GM18505 (cell line): ENCODE results near the gene PANK4.
"Not testable (repeated sequence)": the region's sequence is repeated elsewhere in the genome, so short reads cannot be mapped to it uniquely, and the experiment has no call there.

ENCODE experiments used
- ATAC-seq: cut with Tn5 transposase; IDR thresholded peaks from one replicate; pipeline ENCODE4 v1.9.1; 2021; ENCODE audit not compliant: unreplicated experiment
- POLR2A ChIP-seq: IDR thresholded peaks from 4 replicates; pipeline ENCODE4 v1.6.1; 2011; ENCODE audit warnings: borderline replicate concordance; ENCODE audit not compliant: insufficient read depth, insufficient read length; ENCODE audit errors: extremely low read depth

Gene PANK4

DNA sequence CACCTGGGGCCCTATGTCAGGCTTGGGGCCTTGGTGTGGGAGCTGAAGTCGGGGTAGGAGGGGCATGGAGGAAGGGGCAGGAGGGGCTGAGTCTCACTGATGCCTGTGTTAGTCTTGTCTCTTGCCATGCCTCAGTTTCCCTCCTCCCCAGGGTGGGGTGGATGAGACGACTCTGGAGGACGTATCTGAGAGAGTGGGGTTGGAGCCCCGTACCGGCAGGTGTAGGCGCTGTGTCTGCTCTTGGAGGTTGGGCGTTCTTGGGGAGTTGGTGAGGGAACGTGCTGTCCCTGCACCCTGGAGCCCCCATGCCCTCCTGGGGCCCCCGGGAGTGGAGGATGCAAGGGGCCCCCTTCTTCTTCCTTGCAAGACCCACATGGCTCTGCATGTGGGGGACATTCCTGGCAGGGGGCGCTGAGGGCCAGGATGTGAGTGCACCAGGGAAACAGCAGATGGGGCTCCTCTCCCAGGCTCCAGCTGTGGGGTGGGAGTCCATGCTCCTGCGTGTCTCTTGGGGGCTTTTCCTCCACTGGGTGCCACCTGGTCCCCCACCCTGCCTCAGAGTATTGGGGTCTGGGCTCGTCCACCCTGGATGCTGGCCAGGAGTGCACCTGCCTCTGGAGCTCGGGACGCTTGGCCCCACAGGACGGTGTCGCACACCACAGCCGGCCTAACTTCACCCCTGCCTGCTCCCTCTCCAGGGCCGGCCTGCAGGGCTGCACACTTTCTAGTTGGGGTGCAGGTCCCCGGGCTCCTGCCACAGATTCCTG, 28.4 kb upstream of the PANK4 start:
- no peak for ATAC-seq
- TF ChIP-seq POLR2A = no peak

DNA sequence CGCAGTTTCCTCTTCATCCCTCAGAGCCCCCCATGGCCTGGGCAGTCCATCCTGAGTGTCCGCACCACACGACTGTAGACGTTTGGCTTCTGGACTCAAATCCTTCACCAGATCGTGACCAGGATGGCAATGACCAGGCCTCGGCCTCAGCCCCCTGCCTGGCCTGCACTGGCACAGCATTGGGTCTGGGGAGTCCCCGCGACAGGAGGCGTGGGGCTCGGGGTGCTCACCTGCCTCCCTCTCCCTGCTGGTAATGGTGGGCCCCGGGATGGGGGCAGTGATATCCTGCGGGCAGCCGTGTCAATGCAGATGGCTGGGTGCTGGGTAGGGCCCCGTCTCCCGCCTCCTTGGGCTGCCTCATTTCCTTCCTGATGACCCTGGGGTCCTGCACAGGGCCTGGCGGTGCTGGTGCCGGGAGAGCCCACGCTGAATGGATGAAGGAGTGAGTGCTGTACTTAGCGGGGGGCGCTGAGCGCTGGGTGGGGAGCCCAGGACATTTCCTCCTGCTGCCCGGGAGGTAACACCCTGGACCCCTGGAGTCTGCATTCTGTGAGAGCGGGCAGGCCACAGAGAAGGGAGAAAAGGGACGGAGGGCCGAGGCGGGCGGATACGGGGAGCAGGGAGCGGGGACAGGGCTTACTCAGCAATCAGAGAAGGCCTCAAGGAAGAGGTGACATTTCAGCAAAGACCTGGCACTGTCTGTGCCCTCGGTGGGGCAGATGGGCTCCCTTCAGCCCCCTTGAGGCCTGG, 27.6 kb upstream of the PANK4 start:
- TF ChIP-seq POLR2A = no peak
- ATAC-seq = no peak

DNA sequence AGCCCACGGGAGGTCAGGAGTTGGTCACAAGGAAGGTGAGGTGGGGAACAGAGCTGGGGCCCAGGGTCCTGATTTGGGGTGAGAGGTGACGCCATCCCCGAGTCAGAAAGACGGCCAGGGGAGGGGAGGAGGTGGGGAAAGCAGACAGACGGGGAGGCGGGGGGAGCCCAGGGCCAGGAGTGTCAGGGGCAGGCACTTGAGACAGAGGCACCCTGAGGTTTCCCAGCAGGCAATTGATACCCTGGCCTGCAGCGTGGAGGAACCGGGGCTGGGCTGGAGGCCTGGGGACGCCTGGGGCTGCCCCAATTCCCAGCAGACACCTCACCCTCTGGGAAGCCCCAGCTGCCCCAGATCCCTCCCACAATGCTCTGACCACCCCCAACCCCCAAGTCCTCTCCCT, 26.7 kb upstream of the PANK4 start:
- not testable (repeated sequence) for ATAC-seq

DNA sequence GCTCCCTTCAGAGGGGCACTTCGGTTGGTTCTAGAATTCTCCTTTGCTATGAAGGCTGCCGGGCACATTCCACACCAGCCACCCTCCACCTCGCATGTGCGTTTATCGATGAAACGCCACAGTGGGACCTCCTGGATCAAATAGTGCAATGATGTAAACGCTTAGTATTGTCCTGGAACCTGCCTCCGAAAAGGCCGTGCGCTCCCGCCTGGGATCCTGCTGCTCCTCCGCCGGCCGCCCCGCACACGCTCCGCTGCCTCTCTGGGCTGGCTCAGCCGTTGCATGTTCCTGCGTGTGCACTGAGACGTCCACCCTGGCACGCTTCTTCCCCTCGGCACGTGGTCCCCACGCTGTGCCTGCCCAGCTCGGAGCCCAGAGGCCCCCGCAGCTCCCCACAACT, 25.8 kb upstream of the PANK4 start:
- no peak for TF ChIP-seq POLR2A
- ATAC-seq = no peak

GRCh38 chr1:2551544-2551943, 25.1 kb upstream of the PANK4 start:
- not testable (repeated sequence) for ATAC-seq

GRCh38 chr1:2550309-2550861, 24.0 kb upstream of the PANK4 start:
- not testable (repeated sequence) for ATAC-seq

DNA sequence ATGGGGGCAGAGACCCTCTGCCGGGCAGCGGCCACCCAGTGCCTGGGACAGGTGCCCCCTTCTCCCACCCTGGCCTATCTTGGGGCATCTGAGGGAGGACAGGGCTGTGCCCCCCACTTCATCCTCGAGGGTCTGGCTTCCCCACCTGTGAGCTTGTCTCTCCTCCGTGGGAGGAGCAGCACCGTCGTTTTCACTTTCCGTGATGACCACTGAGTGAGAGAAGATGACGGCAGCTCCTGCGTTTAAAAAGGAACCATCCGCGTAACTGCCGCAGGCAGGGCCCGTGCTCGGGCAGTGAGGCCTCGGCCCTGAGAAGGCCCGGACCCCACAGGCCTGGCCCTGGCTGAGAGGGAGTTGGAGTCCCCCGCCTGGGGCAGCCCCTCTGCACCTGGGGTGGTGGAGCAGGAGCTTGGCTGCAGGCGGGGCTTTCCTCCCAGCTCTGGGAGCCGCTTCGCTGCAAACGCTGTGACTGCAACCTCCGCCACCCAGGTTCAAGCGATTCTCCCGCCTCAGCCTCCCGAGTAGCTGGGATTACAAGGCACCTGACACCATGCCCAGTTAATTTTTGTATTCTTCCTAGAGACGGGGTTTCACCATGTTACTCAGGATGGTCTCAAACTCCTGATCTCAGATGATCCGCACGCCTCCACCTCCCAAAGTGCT, 23.1 kb upstream of the PANK4 start:
- ATAC-seq = not testable (repeated sequence)

- ATAC-seq = no peak
- no peak for TF ChIP-seq POLR2A
Measured at GRCh38 chr1:2548068-2548589, 21.7 kb upstream of the PANK4 start.

- peak; percentile 53 for TF ChIP-seq POLR2A
- no peak for ATAC-seq
Measured at GRCh38 chr1:2547210-2548067, 21.0 kb upstream of the PANK4 start.

DNA sequence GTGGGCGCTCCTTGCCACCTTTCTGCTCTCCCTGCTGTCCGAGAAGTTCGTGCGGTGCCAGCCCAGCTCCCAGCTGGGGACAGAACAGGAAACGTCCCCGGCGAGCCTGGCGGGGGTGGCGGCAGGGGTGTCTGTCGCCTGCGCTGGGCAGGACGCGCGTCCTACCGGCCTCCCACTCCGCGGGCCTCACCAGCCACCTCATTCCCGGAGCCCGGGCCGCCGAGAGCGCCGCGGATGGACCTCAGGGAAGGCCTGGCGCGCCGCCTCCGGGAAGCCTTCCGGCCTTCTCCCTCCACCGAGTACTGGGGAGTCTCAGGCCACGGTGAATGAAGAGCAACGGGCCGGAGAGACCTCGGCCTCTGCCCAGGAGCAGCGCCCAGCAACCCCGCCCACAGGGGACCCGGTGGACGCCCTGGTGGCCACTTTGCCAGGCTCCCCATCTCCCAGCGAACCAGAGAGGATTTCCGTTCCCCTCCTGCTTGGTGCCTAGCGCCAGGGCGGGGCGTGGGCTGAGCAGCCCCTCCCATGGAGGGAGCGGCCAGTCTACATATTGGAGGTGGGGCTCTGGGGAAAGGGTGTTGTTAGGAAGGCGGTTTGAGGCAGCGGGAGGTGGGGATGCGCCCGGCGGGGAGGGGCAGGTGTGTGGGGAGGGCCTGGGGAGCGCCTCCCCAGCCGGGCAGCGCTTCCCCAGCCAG, 20.3 kb upstream of the PANK4 start:
- peak; percentile 25 for ATAC-seq
- no peak for TF ChIP-seq POLR2A

DNA sequence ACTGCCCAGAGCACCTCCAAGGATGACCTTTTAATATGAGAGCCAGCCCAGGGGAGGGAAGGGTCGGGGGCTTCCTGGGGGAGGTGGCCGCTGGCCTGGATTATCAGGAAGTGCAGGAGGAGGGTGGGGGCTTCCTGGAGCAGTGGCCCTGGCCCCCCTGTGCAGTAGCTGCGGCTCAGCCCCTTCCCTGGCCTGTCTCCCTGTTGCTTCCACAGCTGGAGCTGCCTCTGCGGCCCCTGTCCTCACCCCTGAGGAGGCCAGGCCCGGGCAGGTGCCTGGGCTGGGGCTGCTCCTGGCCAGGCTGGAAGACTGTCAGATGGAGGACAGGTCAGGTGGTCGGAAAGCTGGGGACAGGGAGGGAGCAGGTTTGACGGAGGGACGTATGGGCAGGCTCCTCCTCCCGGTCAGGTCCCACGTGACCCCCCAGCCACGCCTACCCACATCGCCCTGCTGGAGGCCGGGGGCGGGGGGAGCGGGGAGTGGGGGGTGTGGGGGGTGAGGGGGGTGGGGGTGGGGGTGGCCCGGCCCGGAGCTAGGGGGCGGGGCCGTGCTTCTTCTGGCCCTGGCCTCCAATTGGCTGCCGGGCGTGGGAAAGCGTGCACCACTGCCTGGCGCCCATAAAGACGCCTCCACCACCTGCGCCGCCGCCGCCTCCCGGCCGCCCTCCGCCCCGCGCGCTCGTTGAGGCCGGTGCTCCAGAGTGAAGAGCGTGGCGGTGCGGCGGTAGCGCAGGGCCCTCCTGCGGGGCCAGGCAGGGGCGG, 19.5 kb upstream of the PANK4 start:
- ATAC-seq = peak; percentile 34
- TF ChIP-seq POLR2A = peak; percentile 96

DNA sequence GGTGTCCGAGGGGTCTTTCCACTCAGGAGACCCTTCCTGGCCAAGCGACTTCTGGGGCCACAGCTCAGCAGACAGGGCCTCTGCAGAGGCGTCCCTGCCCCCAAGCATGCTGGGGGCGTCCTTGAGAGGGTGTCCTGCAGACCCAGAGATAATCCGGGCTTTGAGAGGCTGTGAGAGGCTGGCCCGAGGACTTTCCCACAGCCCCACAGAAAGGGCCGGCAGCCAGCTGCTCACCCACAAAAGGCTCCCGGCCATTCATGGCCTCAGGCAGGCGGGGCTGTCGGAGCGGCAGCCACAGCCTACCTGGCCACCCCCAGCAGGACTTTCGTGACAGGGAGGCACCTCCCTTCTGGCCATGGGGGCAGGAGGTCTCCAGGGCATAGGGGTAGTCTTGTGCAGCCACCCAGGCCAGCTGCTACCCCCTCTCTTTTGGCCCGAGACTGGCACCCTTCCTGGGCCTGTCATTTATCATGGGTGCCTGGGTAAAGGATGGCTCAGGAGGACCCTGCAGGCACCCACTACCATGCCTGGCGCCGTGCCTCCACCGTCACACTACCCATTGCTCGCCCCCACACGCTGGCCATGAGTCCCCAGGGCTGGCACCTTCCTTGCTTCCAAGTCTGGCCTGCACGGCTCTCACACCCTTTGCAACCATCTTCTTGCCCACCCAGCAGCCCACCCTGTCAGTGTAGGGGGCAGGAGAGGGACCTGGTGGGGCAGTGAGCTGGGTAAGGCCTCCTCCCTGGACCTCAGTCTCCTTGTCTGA, 18.7 kb upstream of the PANK4 start:
- no peak for ATAC-seq
- TF ChIP-seq POLR2A = no peak
